ENCODE data around the gene PRSS22. TPM values are rescaled to one million over a fixed set of nuclear protein-coding genes. Genes with fewer than 3 reads are reported as not detected.

PRSS22 gene
- total RNA-seq, 1 donor from 2014 or later, result 23.3 TPM

DNA sequence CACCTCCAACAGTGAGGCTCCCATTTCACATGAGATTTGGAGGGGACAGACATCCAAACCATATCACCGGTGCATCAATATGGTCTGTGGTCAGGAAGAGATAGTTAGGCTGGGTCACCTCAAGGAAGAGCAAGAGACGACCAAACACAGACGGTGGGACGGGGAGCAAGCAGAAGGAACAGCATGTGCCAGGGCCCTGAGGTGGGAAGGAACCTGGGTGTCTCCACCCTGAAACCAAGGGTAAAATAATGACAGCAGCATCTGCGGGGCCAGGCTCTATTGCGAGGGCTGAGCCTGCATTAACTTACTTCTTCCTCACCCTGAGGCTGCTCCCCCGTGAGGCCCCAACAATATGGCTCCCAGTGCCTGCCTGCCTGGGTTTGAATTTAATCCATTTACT lies 49.8 kb downstream of the PRSS22 start:
- H3K4me1 Mint-ChIP-seq (ENCODE audit: low read depth), result no peaks in the 10 kb centered on the region
- no peak for DNase-seq (ENCODE audit: low spot score, unreplicated experiment)

DNA sequence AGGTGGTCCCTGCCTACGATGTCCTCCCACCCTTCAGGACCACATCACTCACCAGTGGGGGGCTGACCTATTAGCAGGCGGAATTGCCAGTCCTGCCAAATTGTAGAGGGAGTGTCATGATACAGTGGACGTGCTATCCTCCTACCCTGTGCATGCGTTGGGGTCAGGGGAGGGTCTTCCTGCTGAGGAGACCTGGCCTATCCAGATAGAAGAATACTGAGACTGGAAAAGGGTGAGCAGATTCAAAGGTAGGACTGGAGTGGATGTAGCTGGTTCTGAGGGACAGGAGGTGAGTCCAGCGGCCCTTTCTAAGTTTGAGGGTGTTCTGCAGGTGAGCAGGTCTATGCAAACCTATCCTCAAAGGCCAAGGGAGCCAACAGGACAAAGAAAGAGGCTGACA lies 51.7 kb downstream of the PRSS22 start:
- Mint-ChIP-seq H3K27ac (no peak overlapping the region), H3K27me3 (peaks cover 23% of the 10 kb centered on the region), H3K9me3 (ENCODE audit: low read depth) (peaks cover 21% of the 10 kb centered on the region), H3K36me3 (ENCODE audit: insufficient read depth) (peaks cover 3% of the 10 kb centered on the region), H3K4me1 (ENCODE audit: low read depth) (no peaks in the 10 kb centered on the region), H3K4me3 (ENCODE audit: low read depth) (no peak overlapping the region)
- no peak for DNase-seq (ENCODE audit: low spot score, unreplicated experiment)
- TF ChIP-seq, protein P1, sequence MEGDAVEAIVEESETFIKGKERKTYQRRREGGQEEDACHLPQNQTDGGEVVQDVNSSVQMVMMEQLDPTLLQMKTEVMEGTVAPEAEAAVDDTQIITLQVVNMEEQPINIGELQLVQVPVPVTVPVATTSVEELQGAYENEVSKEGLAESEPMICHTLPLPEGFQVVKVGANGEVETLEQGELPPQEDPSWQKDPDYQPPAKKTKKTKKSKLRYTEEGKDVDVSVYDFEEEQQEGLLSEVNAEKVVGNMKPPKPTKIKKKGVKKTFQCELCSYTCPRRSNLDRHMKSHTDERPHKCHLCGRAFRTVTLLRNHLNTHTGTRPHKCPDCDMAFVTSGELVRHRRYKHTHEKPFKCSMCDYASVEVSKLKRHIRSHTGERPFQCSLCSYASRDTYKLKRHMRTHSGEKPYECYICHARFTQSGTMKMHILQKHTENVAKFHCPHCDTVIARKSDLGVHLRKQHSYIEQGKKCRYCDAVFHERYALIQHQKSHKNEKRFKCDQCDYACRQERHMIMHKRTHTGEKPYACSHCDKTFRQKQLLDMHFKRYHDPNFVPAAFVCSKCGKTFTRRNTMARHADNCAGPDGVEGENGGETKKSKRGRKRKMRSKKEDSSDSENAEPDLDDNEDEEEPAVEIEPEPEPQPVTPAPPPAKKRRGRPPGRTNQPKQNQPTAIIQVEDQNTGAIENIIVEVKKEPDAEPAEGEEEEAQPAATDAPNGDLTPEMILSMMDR (IDR thresholded peaks at IDR 0.05; ENCODE audit: unreplicated experiment), result no peak

More for the DNA sequence above, 49.8 kb downstream of the PRSS22 start:
- H3K9me3 Mint-ChIP-seq (ENCODE audit: low read depth), result peaks cover 18% of the 10 kb centered on the region
- H3K36me3 Mint-ChIP-seq (ENCODE audit: insufficient read depth), result peaks cover 2% of the 10 kb centered on the region
- peaks cover 29% of the 10 kb centered on the region for H3K27me3 Mint-ChIP-seq
- no peak overlapping the region for H3K27ac Mint-ChIP-seq
- TF ChIP-seq, protein P1 (IDR thresholded peaks at IDR 0.05; ENCODE audit: unreplicated experiment), result no peak
- no peak overlapping the region for H3K4me3 Mint-ChIP-seq (ENCODE audit: low read depth)

DNA sequence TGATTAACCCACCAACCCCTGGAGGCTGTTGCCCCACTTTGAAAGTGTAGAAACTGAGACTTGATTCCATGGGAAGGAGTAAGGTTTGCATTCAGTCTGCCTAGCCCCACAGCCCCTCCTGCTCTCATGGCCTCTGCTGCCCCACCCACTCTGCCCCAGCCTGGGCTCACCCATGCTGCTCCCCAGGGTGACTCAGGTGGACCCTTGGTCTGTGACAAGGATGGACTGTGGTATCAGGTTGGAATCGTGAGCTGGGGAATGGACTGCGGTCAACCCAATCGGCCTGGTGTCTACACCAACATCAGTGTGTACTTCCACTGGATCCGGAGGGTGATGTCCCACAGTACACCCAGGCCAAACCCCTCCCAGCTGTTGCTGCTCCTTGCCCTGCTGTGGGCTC lies 53.2 kb downstream of the PRSS22 start:
- H3K27me3 Mint-ChIP-seq, result peaks cover 15% of the 10 kb centered on the region
- peaks cover 21% of the 10 kb centered on the region for H3K9me3 Mint-ChIP-seq (ENCODE audit: low read depth)
- TF ChIP-seq, protein P1 (IDR thresholded peaks at IDR 0.05; ENCODE audit: unreplicated experiment), result no peak
- no peak overlapping the region for H3K4me3 Mint-ChIP-seq (ENCODE audit: low read depth)
- no peak for DNase-seq (ENCODE audit: low spot score, unreplicated experiment)
- no peak overlapping the region for H3K27ac Mint-ChIP-seq
- peaks cover 4% of the 10 kb centered on the region for H3K4me1 Mint-ChIP-seq (ENCODE audit: low read depth)
- peaks cover 3% of the 10 kb centered on the region for H3K36me3 Mint-ChIP-seq (ENCODE audit: insufficient read depth)

DNA sequence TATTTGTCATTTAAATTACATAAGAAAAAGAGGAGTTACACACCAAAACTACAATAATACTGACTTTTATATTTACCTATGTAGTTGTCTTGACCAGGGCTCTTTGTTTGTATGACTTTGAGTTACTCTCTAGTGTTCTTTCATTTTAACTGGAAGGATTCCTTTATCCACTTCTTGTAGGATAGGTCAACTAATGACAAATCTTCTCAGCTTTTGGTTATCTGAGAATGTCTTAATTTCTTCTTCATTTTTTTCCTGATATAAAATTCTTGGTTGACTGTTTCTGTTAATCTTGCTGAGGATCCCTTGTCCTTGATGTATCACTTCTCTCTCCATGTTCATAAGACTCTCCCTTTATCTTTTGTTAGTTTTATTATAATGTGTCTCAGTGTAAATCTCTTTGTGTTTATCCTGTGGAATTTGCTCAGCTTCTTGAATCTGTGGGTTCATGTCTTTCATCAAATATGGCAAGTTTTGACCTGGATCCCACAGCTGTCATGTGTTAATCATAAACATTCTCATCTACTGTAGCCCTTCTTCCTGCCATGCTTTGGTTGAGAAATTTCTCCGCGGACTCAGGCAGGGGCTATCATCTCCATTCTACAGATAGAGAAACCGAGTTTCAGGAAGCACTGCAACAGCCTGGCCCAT lies 54.3 kb downstream of the PRSS22 start:
- peaks cover 3% of the 10 kb centered on the region for H3K36me3 Mint-ChIP-seq (ENCODE audit: insufficient read depth)
- TF ChIP-seq, protein P1 (IDR thresholded peaks at IDR 0.05; ENCODE audit: unreplicated experiment), result no peak
- H3K27ac Mint-ChIP-seq, result no peak overlapping the region
- H3K4me1 Mint-ChIP-seq (ENCODE audit: low read depth), result peaks cover 6% of the 10 kb centered on the region
- peaks cover 4% of the 10 kb centered on the region for H3K27me3 Mint-ChIP-seq
- H3K9me3 Mint-ChIP-seq (ENCODE audit: low read depth), result peaks cover 16% of the 10 kb centered on the region
- no peak for DNase-seq (ENCODE audit: low spot score, unreplicated experiment)
- H3K4me3 Mint-ChIP-seq (ENCODE audit: low read depth), result no peak overlapping the region

Other genes starting within 250 kb of the PRSS22 start
- 21.4 and 24.5 TPM in 2 replicates for gene KCTD5, start 175.6 kb downstream of the PRSS22 start, total RNA-seq
- 6.3 and 6.6 TPM in 2 replicates for gene PRSS27, start 137.9 kb downstream of the PRSS22 start, total RNA-seq
- gene SRRM2, start 105.5 kb downstream of the PRSS22 start, total RNA-seq, result 817 and 838 TPM in 2 replicates
- gene ELOB, start 80.9 kb downstream of the PRSS22 start, total RNA-seq, result 201 and 207 TPM in 2 replicates
- gene PRSS33, start 70.6 kb downstream of the PRSS22 start, total RNA-seq, result 0.27 and 0.31 TPM in 2 replicates
- not detected in 2 replicates for gene PRSS41, start 59.7 kb downstream of the PRSS22 start, total RNA-seq
- gene PRSS21, start 40.9 kb downstream of the PRSS22 start, total RNA-seq, result not detected in 2 replicates
- not detected in 2 replicates for gene ZG16B, start 27.9 kb downstream of the PRSS22 start, total RNA-seq
- 26.3 and 26.9 TPM in 2 replicates for gene FLYWCH2, start 25.0 kb upstream of the PRSS22 start, total RNA-seq
- 19.5 and 20.7 TPM in 2 replicates for gene FLYWCH1, start 53.8 kb upstream of the PRSS22 start, total RNA-seq
- 0.31 and 0.47 TPM in 2 replicates for gene KREMEN2, start 106.1 kb upstream of the PRSS22 start, total RNA-seq
- 13.0 and 13.1 TPM in 2 replicates for gene PAQR4, start 111.2 kb upstream of the PRSS22 start, total RNA-seq
- gene PKMYT1, start 122.3 kb upstream of the PRSS22 start, total RNA-seq, result 33.7 and 36.5 TPM in 2 replicates
- 2.2 and 2.9 TPM in 2 replicates for gene CLDN9, start 154.8 kb upstream of the PRSS22 start, total RNA-seq
- 563 and 578 TPM in 2 replicates for gene CLDN6, start 160.0 kb upstream of the PRSS22 start, total RNA-seq
- 44.3 and 57.4 TPM in 2 replicates for gene TNFRSF12A, start 162.2 kb upstream of the PRSS22 start, total RNA-seq
- gene HCFC1R1, start 165.8 kb upstream of the PRSS22 start, total RNA-seq, result 22.4 and 25.3 TPM in 2 replicates
- gene THOC6, start 165.9 kb upstream of the PRSS22 start, total RNA-seq, result 44.1 and 47.4 TPM in 2 replicates
- 10.4 and 11.7 TPM in 2 replicates for gene BICDL2, start 178.8 kb upstream of the PRSS22 start, total RNA-seq
- gene MMP25, start 188.4 kb upstream of the PRSS22 start, total RNA-seq, result 0.13 and 0.19 TPM in 2 replicates
- gene IL32, start 207.5 kb upstream of the PRSS22 start, total RNA-seq, result 2.9 and 4.6 TPM in 2 replicates
- 0.33 and 0.34 TPM in 2 replicates for gene ZSCAN10, start 241.1 kb upstream of the PRSS22 start, total RNA-seq

Data from progenitor cell of endocrine pancreas (in vitro differentiated cells).